CD4-positive, alpha-beta T cell treated with Interleukin-4 for 1 hour (primary cell): ENCODE measurements around the gene GLRA1.
"Not testable (repeated sequence)": the region's sequence is repeated elsewhere in the genome, so short reads cannot be mapped to it uniquely, and the experiment has no call there.

Experiments used
- DNase-seq, 2 donors: peaks; one replicate each; pipeline ENCODE4 v3.0.0-alpha.2; 2020 to 2022

Gene GLRA1

GRCh38 chr5:151812757-151813309 lies 111.8 kb downstream of the GLRA1 start:
- no peak for DNase-seq

GRCh38 chr5:151811593-151812321 lies 112.9 kb downstream of the GLRA1 start:
- DNase-seq = no peak

- DNase-seq = no peak
Observed at GRCh38 chr5:151810897-151811296, 113.8 kb downstream of the GLRA1 start.

GRCh38 chr5:151810449-151810848 lies 114.2 kb downstream of the GLRA1 start:
- DNase-seq = no peak

DNA sequence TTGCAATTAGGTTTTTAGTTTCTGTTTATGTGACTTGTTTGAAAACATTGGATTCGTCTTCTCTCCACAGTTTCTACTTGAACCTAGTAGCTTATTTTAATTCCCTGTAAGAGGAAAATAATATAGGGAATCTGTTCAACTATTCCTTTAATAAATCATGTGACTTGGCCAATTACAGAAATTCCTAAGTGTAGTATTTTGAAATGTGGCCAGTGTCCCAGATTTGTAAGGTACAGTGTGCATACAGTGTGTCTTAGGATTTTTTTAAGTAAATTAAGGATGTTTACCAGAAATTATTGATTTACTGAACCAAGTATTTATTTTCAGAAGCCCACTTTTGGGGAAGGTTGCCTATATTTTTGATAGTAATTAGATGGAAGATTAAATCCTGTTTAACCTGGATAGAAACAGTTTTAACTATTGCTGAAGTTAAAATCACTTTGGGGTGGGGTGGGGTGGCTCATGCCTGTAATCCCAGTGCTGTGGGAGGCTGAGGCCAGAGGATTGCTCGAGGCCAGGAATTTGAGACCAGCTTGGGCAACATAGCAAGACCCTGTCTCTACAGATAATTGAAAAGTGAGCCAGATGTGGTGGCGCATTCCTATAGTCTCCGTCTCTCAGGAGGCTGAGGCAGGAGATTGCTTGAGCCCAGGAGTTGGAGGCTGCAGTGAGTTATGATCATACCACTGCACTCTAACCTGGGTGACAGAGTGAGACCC lies 116.0 kb downstream of the GLRA1 start:
- DNase-seq = no peak

- DNase-seq = no peak
Observed at GRCh38 chr5:151805414-151806223, 119.0 kb downstream of the GLRA1 start.

DNA sequence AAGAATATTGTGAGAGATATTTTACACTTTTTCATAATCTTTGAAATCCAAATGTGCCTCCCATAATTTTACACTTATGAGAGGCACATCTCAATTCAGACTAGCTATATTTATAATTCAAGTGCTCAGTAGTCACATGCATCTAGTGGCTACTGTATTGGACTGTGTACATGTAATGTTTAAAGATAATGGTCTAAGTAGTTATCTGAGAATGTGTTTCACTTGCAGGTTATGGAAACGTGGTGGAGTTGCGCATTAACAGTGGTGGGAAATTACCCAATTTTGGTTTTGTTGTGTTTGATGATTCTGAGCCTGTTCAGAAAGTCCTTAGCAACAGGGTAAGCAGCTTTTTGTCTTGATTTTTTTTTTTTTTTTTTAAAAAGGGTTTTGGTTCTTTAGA lies 124.1 kb downstream of the GLRA1 start:
- no peak for DNase-seq

DNA sequence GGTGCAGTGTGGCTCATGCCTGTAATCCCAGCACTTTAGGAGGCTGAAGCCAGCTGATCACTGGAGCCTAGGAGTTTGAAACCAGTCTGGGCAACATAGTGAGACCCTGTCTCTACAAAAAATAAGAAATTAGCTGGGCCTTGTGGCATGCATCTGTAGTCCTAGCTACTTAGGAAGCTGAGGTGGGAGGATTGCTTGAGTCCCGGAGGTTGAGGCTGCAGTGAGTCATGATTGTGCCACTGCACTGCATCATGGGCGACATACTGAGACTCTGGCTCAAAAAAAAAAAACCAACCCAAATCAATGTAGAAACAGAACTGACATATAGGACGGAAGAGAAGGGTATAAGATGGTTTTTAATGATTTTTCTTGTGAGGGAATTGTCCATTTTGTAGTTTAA lies 125.2 kb downstream of the GLRA1 start:
- DNase-seq = no peak

GRCh38 chr5:151798674-151799073 lies 126.0 kb downstream of the GLRA1 start:
- no peak for DNase-seq

DNA sequence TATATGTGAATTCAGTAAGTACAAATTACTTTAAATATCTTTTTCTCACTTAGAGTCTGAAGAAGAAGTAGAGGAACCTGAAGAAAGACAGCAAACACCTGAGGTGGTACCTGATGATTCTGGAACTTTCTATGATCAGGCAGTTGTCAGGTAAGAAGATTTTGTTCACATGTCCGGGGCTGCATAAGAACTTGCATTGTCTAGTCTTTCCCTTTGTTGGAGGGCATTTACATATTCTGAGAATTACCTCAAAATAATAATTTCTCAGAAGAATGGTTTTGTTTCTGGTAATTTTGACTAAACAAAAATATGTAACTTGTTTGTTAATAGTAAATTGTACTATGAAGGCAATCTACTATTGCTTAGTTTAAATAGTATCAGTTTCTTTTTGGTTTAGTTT lies 129.2 kb downstream of the GLRA1 start:
- DNase-seq = no peak

DNA sequence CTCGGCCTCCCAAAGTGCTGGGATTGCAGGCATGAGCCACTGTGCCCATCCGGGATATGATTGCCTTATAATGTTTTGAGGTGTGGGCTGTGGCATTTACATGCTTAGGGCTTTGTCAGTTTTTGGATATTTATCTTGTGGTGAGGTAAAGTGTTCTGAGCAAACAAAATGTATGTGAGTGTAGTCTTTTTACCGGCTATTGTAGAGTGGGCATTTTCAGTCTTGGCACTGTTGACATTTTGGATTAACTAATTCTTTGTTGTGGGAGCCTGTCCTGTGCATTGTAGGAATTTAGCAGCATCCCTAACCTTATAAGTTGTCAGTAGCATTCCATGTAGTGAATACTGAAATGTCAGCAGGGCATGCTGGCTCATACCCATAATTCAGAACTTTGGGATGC lies 131.3 kb downstream of the GLRA1 start:
- no peak for DNase-seq

DNA sequence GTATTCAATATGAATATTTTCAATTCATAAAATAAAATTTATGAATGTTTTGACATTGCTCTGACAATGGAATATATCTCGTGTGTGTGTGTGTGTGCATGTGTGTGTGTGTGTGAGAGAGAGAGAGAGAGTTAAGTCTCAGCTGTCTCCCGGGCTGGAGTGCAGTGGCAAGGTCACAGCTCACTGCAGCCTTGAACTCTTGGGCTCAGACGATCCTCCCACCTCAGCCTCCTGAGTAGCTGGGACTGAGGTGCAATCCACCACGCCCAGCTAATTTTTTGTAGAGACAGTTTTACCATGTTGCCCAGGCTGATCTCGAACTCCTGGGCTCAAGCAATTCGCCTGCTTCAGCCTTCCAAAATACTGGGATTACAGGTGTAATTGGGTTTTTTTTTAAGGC lies 136.8 kb downstream of the GLRA1 start:
- DNase-seq = no peak

DNA sequence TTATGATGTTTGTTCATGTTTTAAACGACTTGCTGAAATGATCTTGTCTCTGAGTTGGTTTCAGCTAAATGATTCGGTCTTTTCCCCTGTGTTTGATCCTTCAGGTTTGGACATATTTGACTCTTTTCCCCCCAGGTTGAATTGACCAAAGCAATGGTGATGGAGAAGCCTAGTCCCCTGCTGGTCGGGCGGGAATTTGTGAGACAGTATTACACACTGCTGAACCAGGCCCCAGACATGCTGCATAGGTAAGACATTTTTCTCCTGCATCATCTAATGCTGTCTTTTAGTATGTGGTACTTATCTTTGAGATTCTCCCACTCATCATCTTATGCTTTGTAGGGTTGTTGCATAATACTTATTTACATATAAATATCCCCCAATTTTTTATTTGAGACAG lies 138.2 kb downstream of the GLRA1 start:
- no peak for DNase-seq

DNA sequence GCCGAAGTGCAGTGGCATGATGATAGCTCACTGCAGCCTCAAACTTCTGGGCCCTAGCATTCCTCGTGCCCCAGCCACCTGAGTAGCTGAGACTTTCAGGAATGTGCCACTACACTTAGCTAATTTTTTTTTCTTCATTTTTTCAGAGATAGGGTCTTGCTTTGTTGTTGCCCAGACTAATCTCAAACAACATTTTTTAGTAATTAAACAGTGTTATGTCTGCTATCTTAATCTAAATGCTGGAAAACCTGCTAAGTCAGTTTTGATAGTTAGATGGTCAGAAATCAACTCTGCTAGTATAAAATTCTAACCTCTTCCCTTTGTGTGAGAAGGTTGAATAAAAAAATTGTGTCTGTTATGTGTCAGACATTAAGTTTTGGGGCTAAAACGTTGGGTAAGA lies 140.5 kb downstream of the GLRA1 start:
- no peak for DNase-seq

- not testable (repeated sequence) for DNase-seq
Observed at GRCh38 chr5:151783664-151784063, 141.0 kb downstream of the GLRA1 start.

DNA sequence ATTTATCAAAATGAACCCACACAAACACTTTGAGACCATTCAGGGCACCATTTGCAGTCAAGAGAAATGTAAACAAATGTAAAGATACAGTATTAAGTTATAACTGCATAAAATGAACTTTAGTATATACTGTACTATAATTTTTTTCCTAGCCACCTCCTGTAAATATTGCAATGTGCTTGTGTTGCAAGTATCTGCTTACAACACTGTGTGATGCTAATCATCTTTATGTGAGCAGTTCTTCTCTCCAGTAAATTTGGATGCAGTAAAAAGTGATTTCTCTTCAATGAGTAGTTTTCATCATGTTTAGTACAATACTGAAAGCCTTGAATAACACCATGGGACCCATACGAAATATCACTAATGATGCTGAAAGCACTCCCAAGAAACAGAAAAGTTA lies 143.4 kb downstream of the GLRA1 start:
- no peak for DNase-seq

DNA sequence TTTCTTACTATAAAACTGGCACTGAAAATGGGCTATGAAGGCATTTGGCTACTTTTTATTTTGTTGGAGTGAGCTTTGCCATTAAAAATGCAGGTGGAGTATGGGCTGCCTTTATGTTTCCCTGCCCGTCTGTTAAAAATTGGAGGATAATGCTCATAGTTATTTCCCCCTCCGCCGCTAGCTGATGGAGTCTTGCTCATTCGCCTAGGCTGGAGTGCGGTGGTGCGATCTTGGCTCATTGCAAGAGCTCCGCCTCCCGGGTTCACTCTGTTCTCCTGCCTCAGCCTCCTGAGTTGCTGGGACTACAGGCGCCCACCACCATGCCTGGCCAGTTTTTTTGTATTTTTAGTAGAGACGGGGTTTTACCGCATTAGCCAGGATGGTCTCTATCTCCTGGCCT lies 144.3 kb downstream of the GLRA1 start:
- no peak for DNase-seq

DNA sequence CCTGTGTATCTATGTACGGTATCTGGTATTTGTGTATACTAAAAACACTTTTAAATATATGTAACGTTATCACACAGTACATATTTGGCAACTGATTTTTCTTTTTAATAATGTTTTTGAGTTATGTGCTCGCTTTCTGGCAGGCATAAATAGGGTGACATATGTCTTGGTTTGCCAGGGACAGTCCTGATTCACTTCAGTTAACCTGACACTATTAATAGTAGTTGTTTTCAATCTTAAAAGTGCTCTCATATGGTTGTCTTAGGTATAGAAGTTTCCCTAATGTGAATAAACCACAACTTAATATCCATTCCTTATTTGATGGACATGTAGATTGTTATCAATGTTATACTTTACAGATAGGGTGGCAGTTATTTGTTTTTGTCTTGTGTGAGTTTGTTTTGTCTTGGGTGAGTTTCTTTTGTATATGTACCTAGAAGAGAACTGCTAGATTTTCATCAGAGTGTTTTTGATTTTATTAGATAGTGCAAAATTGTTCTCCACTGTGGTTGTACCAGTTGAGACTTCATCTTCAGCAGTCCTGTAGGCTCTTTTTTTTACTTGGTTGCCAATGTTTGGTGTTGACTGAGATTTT lies 145.0 kb downstream of the GLRA1 start:
- DNase-seq = no peak

DNA sequence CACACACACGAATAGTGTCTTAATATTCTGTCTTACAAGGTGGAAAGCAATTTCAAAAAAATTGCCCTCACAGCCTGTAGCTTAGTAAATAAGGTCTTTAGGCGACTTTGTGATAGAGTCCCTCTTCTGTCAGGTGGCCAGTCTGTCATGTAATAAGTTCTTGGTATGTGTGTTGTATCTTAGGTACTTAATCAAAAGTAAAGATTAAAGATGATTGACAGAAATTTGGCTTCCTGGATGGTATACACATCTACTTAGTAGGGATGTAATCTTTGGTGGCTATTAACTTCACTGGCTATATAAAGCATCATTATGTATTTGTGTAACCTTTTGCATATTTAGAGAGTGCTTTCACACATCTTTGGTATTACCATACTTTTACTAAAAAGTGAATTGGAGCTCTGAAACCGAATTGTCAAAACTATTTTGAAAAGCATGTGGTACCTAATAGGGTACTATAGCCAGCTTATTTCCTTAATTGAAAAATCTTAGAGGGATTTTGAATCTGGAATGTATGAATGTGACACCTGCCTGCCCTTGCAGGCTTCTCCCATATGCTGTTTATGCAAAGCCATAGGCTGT lies 149.5 kb downstream of the GLRA1 start:
- DNase-seq = no peak

- no peak for DNase-seq
Observed at GRCh38 chr5:151773951-151774350, 150.7 kb downstream of the GLRA1 start.

GRCh38 chr5:151772846-151773561 lies 151.6 kb downstream of the GLRA1 start:
- peak in 1 of 2 donors; percentile 20 for DNase-seq
